ENCODE results near the gene FALEC. TPM values are rescaled to one million over a fixed set of nuclear protein-coding genes. Genes with fewer than 3 reads are reported as not detected.
"Not testable (repeated sequence)": the region's sequence is repeated elsewhere in the genome, so short reads cannot be mapped to it uniquely, and the experiment has no call there.

FALEC gene
- total RNA-seq, 1 donor from 2014 or later, result 1.1 TPM

- no peak for DNase-seq
Measured at GRCh38 chr1:150559656-150560010, 44.1 kb downstream of the FALEC start.

GRCh38 chr1:150560011-150560438 is 44.5 kb downstream of the FALEC start:
- peak; percentile 42 for DNase-seq

GRCh38 chr1:150560576-150561253 is 45.2 kb downstream of the FALEC start:
- DNase-seq, result no peak

GRCh38 chr1:150561254-150561973 is 45.9 kb downstream of the FALEC start:
- DNase-seq, result peak; percentile 84

- peak; percentile 65 for DNase-seq
Measured at GRCh38 chr1:150561974-150562445, 46.5 kb downstream of the FALEC start.

- DNase-seq, result no peak
Measured at GRCh38 chr1:150562446-150563339, 47.1 kb downstream of the FALEC start.

GRCh38 chr1:150563340-150564038 is 47.9 kb downstream of the FALEC start:
- DNase-seq, result no peak

GRCh38 chr1:150564051-150564991 is 48.8 kb downstream of the FALEC start:
- no peak for DNase-seq

- not testable (repeated sequence) for DNase-seq
Measured at GRCh38 chr1:150565240-150565991, 49.9 kb downstream of the FALEC start.

- DNase-seq, result no peak
Measured at GRCh38 chr1:150566589-150567340, 51.2 kb downstream of the FALEC start.

GRCh38 chr1:150567341-150567716 is 51.8 kb downstream of the FALEC start:
- no peak for DNase-seq

- peak; percentile 43 for DNase-seq
Measured at GRCh38 chr1:150567717-150568593, 52.4 kb downstream of the FALEC start.

- DNase-seq, result no peak
Measured at GRCh38 chr1:150568594-150568966, 53.0 kb downstream of the FALEC start.

GRCh38 chr1:150572918-150573647 is 57.5 kb downstream of the FALEC start:
- no peak for DNase-seq

GRCh38 chr1:150573648-150574071 is 58.1 kb downstream of the FALEC start:
- DNase-seq, result not testable (repeated sequence)

- no peak for DNase-seq
Measured at GRCh38 chr1:150574260-150575071, 58.9 kb downstream of the FALEC start.

GRCh38 chr1:150575072-150575489 is 59.5 kb downstream of the FALEC start:
- DNase-seq, result no peak

Measured in occipital lobe (tissue), 2 donors.